Right ventricle myocardium superior (tissue), 1 donor: Measurements from ENCODE around the gene MCRIP1. TPM values are rescaled to one million over a fixed set of nuclear protein-coding genes. Genes with fewer than 3 reads are reported as not detected.

Experiments
- ATAC-seq: fragments of 200-7000 bp; cut with Tn5 transposase; one replicate; pipeline ENCODE4 v1.9.1; 2020; ENCODE audit warnings: mild to moderate bottlenecking; ENCODE audit not compliant: poor library complexity
- DNase-seq: peaks from one replicate; pipeline ENCODE4 v3.0.0-alpha.2; 2020
- intact Hi-C: fragments of 100-400 bp; cut with DNase I; formaldehyde crosslinking; loops from one replicate; pipeline ENCODE4 v1.11.2; 2022
- total RNA-seq: library from RNA; stranded (reverse); fragmentation: NEBNext Ultra II Directional; extraction: Animal tissue kit (Norgen Biotek cat#: 25700); gene quantifications from one replicate; pipeline ENCODE4 v1.2.1, GENCODE V29; 2021
- donor health status: DM: no; HTN: yes; CAD: no; lungs with severe emphysema.

Gene MCRIP1
- total RNA-seq, 1 donor from 2014 or later = 104 TPM

GRCh38 chr17:81810892-81811704, 22.0 kb downstream of the MCRIP1 start:
- intact Hi-C loops = no loop called here
- ATAC-seq (no peak), DNase-seq (no peak)

- DNase-seq (no peak), ATAC-seq (no peak)
- intact Hi-C loops = no loop called here
Observed at GRCh38 chr17:81810476-81810875, 22.6 kb downstream of the MCRIP1 start.

DNA sequence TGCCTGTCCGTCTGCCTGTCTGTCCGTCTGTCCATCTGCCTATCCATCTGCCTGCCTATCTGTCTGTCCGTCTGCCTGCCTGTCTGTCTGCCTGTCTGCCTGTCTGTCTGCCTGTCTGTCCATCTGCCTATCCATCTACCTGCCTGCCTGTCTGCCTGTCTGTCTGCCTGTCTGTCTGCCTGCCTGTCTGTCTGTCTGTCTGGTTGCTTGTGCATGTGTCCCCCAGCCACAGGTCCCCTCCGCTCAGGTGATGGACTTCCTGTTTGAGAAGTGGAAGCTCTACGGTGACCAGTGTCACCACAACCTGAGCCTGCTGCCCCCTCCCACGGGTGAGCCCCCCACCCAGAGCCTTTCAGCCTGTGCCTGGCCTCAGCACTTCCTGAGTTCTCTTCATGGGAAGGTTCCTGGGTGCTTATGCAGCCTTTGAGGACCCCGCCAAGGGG, 23.5 kb downstream of the MCRIP1 start:
- intact Hi-C loops = no loop called here
- no peak for ATAC-seq
- DNase-seq = no peak

DNA sequence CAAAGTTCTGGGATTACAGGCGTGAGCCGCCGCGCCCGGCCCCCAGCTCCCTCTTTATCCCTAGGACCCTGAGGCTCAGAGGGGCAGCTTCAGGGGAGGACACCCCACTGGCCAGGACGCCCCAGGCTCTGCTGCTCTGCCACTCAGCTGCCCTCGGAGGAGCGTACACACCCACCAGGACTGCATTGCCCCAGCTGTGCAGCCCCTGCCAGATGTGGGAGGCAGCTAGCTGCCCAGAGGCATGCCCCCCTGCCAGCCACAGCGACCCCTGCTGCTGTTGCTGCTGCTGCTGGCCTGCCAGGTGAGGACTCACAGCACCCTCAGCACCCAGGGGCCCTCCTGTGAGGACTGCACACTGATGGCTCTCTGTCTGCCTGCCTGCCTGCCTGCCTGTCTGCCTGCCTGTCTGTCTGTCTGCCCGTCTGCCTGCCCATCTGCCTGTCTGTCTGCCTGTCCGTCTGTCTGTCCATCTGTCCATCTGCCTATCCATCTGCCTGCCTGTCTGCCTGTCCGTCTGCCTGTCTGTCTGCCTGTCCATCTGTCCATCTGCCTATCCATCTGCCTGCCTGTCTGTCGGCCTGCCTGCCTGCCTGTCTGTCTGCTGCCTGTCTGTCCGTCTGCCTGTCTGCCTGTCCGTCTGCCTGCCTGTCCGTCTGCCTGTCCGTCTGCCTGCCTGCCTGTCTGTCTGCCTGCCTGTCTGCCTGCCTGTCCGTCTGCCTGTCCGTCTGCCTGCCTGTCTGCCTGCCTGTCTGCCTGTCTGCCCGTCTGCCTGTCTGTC, 24.1 kb downstream of the MCRIP1 start:
- intact Hi-C loops = no loop called here
- ATAC-seq = no peak
- DNase-seq = no peak

DNA sequence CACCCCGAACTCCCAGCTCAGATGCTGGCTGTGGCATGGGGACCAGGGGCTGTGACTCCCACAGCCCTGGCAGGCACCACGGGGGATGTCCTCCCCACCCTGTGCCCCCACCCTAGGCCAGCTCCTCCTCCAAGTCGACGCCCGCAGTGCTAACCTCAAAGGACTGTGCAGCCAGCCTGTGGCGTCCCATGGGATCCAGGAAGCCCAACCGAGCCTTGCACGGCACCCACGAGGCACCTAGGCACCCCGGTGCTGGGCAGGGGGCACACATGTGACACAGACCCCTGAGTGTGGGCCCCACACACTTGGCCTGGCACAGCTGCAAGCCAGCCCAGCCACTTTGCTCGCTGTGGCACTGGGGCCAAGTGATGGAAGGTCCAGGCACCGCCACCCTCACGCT, 25.3 kb downstream of the MCRIP1 start:
- intact Hi-C loops = no loop called here
- no peak for ATAC-seq
- no peak for DNase-seq

GRCh38 chr17:81807210-81807719, 25.8 kb downstream of the MCRIP1 start:
- intact Hi-C loops = no loop called here

GRCh38 chr17:81806461-81807209, 26.5 kb downstream of the MCRIP1 start:
- intact Hi-C loops = no loop called here
- DNase-seq (no peak), ATAC-seq (no peak)

More at GRCh38 chr17:81807210-81807719, 25.8 kb downstream of the MCRIP1 start:
- DNase-seq (no peak), ATAC-seq (no peak)

GRCh38 chr17:81805707-81806460, 27.2 kb downstream of the MCRIP1 start:
- DNase-seq (no peak), ATAC-seq (no peak)
- intact Hi-C loops = no loop called here

GRCh38 chr17:81804559-81805399, 28.3 kb downstream of the MCRIP1 start:
- DNase-seq = no peak
- ATAC-seq = no peak
- intact Hi-C loops = no loop called here

- ATAC-seq = no peak
Observed at GRCh38 chr17:81803728-81804558, 29.1 kb downstream of the MCRIP1 start, which contains the start of gene GCGR. TSS of gene GCGR (plus strand) at chr17:81804150. CDS start at chr17:81809019, 4,869 bp downstream.

GRCh38 chr17:81802856-81803643, 30.0 kb downstream of the MCRIP1 start:
- intact Hi-C loops = no loop called here
- ATAC-seq (no peak), DNase-seq (no peak)

More at GRCh38 chr17:81803728-81804558, 29.1 kb downstream of the MCRIP1 start, which contains the start of gene GCGR:
- intact Hi-C loops = no loop called here
- no peak for DNase-seq

DNA sequence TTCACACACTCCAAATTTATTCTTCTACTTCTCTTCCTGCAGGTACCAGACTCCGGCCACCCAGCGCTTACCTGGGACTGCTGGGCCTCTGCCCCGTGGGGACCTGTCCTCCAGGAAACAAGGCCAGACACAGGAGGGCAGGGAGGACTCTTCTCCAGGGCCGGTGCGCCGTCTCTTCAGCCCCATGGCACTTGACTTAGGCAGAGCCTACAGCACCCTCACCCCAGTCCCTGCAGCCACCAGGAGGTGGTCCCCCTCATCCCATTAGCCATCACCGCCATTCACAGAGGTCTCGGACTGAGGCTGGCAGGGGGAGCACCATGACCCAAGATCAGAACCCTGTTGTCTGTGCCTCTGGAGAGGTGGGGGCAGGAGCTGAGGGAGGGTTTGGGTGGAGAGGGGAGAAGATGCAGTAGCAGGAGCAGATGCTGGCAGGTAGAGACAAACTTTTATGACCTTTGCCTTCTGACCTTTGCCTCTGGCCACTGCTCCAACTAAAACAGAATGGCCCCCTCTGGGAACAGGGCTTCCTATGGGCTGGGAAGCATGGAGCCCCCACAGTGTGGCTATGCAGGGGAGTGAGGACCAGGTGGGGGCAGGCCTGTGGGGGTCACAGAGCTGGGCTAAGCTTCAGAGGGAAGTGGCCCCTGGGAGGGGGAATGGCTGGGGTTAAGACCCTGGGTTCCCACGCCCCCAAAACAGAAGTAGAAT, 30.9 kb downstream of the MCRIP1 start:
- intact Hi-C loops = no loop called here
- DNase-seq (no peak), ATAC-seq (no peak)

DNA sequence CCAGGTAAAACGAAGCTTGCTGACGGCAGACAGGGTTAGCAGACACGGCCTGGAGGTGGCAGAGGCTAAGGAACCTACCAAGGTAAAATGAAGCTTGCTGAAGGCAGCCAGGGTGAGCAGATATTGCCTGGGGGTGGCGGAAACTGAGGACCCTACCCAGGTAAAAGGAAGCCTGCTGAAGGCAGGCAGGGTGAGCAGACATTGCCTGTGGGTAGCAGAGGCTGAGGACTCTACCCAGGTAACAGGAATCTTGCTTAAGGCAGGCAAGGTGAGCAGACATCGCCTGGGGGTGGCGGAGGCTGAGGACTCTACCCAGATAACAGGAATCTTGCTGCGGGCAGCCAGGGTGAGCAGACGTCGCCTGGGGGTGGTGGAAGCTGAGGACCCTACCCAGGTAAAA, 31.8 kb downstream of the MCRIP1 start:
- intact Hi-C loops = no loop called here
- DNase-seq (no peak), ATAC-seq (no peak)

DNA sequence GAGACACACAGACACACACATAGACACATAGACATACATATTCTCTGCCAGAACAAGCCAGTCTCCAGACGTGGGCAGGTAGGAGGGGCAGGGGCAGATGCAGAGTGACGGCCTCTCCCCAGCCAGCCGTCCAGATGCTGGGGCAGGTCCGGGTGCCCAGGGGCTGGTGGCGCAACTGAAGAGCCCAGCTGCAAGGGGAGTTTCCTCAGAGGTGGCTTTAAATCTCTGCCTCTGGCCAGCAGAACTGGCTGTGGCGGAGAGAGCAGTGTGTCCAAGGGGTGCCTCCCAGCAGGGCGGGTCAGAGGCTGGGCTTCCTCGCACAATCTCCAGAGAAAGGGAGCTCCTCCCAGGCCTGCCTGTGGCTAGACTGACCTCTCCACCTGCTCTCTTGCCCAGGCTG, 38.6 kb downstream of the MCRIP1 start:
- intact Hi-C loops = no loop called here
- ATAC-seq = no peak
- no peak for DNase-seq

DNA sequence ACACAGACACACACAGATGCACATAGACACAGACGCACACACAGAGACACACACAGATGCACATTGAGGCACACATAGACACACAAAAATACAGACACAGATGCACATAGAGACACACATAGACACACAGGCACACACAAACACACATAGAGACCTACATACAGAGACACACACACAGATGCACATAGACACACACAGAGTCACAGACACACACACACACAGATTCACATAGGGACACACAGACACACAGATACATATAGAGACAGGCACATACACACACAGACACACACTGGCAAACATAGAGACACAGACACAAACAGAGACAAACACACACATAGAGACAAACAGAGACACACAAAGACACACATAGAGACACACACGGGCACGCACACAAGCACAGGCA, 39.0 kb downstream of the MCRIP1 start:
- no peak for ATAC-seq
- intact Hi-C loops = no loop called here
- no peak for DNase-seq
